ENCODE measurements around the gene ACP3.

Gene ACP3

GRCh38 chr3:132407025-132407424 is 89.8 kb downstream of the ACP3 start:
- no peak for DNase-seq (ENCODE audit: low spot score)
